ENCODE data around the gene EYA4.

EYA4 gene, protein sequence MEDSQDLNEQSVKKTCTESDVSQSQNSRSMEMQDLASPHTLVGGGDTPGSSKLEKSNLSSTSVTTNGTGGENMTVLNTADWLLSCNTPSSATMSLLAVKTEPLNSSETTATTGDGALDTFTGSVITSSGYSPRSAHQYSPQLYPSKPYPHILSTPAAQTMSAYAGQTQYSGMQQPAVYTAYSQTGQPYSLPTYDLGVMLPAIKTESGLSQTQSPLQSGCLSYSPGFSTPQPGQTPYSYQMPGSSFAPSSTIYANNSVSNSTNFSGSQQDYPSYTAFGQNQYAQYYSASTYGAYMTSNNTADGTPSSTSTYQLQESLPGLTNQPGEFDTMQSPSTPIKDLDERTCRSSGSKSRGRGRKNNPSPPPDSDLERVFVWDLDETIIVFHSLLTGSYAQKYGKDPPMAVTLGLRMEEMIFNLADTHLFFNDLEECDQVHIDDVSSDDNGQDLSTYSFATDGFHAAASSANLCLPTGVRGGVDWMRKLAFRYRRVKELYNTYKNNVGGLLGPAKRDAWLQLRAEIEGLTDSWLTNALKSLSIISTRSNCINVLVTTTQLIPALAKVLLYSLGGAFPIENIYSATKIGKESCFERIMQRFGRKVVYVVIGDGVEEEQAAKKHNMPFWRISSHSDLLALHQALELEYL

DNA sequence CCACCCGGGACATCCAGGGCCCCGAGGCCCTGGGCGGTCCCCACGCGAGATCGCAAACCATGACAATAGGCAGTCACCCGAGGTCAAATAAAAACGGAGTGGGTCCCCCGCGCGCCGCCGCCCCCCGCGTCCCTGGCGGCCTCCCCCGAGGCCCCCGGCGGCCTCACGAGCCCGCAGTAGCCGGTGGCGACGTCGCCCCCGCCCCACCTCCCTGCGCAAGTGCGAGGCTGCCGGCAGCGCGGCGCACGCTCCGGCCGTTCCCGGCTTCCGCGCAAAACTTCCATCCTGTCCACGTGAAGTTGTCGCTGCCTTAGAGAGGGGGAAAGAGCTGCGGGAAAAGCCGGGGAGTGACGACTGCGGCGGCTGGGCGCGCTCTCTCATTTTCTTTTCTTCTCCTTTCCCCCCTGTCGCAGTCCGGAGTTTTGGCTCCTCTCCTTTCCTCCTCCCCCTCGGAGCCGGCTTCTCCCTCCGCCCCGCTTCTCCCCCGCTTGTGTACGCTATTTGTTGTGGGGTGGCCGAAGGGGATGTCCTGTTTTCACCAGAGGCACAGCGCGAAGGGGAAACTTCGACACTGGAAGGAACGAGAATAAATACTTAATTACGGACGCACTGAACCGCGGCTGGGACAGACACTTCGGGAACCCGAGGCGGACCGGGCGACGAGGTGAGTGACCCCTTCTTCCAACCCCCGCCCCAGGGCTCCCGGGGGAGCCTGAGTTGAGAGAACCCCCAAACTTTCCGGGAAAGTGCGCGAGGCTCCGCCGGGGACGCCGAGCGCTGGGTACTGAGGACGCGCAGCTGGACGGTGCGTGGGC, at the start of gene EYA4:
Gene EYA4 (plus strand): TSS at position 272 of the 815 bp plus-strand sequence. CDS start 33,424 bp downstream, outside the sequence.
- DNase-seq (ENCODE audit: low spot score), result no peak

- no peak for DNase-seq (ENCODE audit: low spot score)
Measured at GRCh38 chr6:133193396-133193795, 47.8 kb upstream of the EYA4 start.

DNA sequence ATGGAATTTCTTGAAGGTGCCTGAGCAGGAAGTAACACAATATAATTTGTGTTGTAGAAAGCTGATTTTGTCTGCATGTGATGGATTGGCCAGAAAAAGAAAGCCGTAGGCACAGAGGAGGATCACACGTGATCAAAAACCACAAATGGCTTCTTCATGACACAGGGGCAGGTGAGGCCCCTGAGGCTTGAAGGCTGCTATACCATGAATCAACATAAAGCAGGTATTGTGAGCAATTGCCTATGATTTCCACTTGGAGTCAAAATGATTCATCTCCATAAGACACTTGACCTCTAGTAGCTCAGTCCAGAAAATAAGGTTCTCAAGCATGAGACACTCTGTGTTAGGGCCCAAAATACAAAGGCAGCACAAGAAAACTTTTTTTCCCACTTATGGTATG, 42.4 kb upstream of the EYA4 start:
- DNase-seq (ENCODE audit: low spot score), result no peak

DNA sequence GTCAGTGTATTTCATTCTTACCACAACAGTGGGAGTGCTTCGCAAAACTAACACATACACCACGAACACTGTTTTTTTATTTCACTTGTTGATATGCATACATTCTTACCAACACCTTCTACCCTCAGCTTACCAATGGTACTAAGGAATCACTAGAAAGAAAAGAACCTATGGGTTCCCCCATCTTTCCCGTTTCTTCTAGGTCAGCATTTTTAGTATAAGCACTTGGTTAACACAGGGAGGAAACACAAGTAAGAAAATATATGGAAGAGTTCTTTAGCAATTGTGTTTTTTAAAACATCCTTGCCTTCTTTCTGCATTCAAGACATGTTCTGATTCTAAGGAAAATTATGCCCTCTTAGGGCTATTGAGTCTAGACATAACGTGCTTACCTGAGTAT, 39.9 kb upstream of the EYA4 start:
- no peak for DNase-seq (ENCODE audit: low spot score)

DNA sequence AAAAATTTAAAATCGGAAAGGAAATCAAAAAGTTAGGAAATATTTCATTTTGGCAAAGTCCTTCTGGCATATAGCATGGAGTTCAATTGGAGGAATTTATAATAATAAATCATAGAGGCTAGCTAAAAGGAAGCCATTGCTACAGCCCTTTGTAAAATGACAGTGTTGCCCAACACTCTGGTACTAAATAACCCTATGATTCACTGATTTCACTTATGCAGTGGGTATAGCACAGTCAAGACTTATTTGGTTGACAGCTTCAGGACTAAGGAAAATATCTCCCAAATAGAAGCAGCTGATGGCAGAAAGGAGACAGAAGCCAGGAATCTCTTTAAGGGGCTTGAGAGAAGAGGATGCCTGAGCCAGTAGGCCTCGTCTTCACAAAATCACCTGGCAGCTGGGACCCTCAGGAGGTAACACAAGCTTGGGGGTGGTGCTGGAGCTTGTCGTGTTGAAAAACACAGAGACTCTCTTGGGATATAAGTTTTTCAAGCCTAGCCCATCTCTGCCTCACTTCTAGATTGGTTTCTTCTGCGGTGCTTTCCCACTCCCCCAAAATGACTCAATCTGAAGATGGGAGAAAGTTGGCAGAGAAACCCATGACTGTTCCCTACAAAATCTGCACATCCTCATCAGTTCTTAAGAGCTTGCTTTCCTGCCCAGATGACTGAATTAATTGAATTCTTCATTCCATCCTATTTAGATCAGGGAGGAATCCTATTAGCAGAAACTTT, 38.4 kb upstream of the EYA4 start:
- no peak for DNase-seq (ENCODE audit: low spot score)

DNA sequence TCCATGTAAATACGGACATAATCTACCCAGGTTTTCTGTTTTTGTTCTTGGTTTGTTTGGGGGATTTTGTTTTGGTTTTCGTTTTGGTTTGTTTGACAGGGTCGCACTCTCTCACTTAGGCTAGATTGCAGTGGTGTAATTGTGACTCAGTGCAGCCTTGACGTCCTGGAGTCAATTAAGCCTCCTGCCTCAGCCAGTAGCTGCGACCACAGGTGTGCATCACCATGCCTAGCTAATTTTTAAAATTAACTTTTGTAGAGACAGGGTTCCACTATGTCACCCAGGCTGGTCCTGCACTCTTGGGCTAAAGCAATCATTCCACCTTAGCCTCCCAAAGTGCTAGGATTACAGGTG, 37.8 kb upstream of the EYA4 start:
- DNase-seq (ENCODE audit: low spot score), result no peak

DNA sequence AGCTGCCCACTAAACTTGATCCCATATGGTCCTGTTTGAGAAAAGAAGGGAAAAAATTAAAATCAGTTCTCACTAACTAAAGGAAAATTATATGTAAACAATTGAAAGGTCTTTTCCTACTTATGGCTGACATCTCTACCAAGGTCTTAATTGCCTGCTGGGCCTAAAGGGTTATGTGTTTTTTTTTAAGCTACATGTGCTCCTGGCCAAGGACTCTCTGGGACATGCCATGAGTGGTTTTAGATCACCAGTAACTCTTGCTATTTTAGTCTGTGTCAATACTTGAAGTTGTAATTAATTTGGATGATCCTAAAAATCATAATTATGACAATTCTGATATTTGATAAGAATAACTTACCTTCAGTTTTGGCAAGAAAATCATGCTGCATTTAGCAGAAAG, 35.9 kb upstream of the EYA4 start:
- no peak for DNase-seq (ENCODE audit: low spot score)

GRCh38 chr6:133206942-133207341, 34.2 kb upstream of the EYA4 start:
- DNase-seq (ENCODE audit: low spot score), result no peak

DNA sequence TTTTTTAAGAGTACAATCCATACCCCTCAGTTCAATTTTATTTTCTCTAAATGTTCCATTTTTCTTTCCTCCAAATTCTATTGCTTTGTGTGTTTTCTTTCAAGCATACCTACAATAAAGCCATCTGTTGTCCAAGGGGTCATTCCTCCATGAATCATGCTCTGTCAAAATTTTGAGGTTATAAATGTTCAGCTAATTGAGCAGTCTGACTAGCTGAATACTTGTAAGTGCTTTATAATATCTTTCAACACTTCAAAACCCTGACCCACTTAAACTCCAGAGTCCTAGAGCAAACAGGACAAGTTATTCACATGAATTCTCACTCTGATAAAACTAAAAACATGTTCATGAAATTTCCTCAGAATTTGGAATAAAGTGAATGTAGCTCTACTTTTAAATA, 33.4 kb upstream of the EYA4 start:
- no peak for DNase-seq (ENCODE audit: low spot score)

DNA sequence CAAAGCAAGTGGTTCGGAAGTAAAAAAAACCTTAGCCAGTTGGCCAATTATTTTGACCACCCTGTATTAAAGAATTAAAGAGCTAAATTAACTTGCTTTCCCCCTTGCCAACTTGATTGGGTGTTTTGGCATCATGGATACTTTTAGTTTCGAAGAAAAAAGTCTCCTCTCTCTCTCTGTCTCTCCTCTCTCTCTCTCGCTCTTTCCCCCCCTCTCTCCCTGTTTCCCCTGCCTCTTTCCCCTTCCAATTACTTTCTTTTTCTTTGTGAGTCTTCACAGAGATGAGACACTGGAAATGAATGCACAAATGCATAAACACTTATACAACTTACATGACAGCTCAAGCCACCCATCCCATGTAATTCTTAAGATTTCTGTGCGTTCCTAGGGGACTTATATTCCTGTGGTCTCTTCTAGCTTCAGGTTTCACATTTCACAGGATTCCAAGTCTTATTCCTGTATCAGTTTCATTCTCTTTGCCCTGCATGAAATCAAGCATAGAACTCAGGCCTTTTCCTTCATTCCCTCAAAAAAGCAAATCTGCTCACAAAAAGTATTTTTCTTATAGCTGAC, 32.9 kb upstream of the EYA4 start:
- no peak for DNase-seq (ENCODE audit: low spot score)

- DNase-seq (ENCODE audit: low spot score), result no peak
Measured at GRCh38 chr6:133214267-133214666, 26.9 kb upstream of the EYA4 start.

- DNase-seq (ENCODE audit: low spot score), result no peak
Measured at GRCh38 chr6:133218852-133219251, 22.3 kb upstream of the EYA4 start.

GRCh38 chr6:133223452-133224029, 17.6 kb upstream of the EYA4 start:
- no peak for DNase-seq (ENCODE audit: low spot score)

- no peak for DNase-seq (ENCODE audit: low spot score)
Measured at GRCh38 chr6:133225560-133225959, 15.6 kb upstream of the EYA4 start.

DNA sequence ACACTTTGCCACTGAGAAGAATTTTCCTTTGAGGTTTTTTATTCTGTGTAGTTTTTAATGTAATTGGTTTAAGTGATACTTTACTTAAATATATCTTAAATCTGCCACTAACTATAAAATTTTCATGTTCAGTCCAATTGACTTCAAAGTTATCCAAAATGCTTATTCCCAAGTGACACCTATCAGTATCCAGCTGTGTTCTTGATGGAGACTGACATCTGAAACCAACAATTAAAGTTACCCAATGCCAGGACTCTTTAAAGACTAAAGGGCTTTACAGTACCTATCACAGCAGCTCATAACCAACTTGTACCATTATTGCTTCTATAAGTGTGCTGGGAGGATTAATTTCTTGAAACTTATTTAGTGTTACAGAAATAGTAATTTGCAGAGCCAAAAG, 13.8 kb upstream of the EYA4 start:
- no peak for DNase-seq (ENCODE audit: low spot score)

- no peak for DNase-seq (ENCODE audit: low spot score)
Measured at GRCh38 chr6:133230052-133230451, 11.1 kb upstream of the EYA4 start.

- no peak for DNase-seq (ENCODE audit: low spot score)
Measured at GRCh38 chr6:133235221-133235620, 5.9 kb upstream of the EYA4 start.

- DNase-seq (ENCODE audit: low spot score), result no peak
Measured at GRCh38 chr6:133236932-133237331, 4.2 kb upstream of the EYA4 start.

- no peak for DNase-seq (ENCODE audit: low spot score)
Measured at GRCh38 chr6:133240511-133241085, 559 bp upstream of the EYA4 start.

DNA sequence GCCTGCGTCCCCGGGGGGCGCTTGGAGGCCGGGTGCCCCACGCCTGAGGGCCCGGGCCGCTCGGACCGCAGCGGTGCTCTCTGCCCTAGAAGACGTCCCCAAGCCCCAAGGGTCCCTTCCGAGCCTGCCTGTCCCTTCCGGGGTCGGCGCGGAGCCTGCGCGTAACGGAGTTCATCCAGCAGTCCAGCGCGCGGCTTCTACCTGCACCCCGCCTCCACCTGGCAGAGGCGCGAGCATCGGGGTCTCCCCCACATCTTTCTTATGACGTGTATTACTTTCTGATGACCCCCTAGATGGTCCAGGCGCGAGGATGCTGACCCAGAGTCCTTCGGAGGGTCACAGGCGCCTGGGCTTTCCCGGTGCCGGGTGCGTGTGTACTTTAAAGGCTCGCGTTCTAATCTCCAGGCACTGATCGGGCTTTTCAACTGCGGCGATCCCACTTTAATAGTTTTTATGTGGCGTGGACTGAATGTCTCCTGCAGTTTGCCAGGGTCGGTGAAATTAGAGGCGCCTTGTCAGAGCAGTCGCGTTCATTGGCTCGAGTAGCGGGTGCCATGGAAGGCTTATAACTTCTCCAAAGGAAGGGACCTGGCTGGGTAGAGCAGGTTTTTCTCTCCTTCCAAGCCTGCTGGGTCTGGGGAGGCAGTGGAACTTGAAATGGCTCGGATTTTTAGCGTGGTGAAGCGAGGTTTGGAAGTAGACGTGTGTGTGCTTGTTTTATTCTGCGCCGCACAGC, 912 bp downstream of the EYA4 start:
- DNase-seq (ENCODE audit: low spot score), result no peak

Measured in CD4-positive, alpha-beta T cell treated with Interleukin-6 at 100 ng/mL for 8 hours (primary cell).